DND-41 (cell line): ENCODE data around the gene OR1E2.
"Not testable (repeated sequence)": the region's sequence is repeated elsewhere in the genome, so short reads cannot be mapped to it uniquely, and the experiment has no call there.

Experiments
- ATAC-seq: fragments of 200-7000 bp; cut with Tn5 transposase; 3 replicates; pipeline ENCODE4 v1.9.1; 2021; ENCODE audit warnings: low read depth; ENCODE audit not compliant: insufficient read depth
- DNase-seq: peaks from one replicate; pipeline ENCODE4 v3.0.0-alpha.2; 2020
- H2AFZ ChIP-seq: 2 replicates; pipeline ENCODE4 v1.6.0; 2012; ENCODE audit warnings: low read depth, low read length
- H3K27ac ChIP-seq: 2 replicates; pipeline ENCODE4 v1.5.1; 2012; ENCODE audit warnings: low read length, inconsistent platforms
- H3K27me3 ChIP-seq: fragments of 200-600 bp; sonication (generic); 2 replicates; pipeline ENCODE4 v1.6.0; 2012; ENCODE audit warnings: low read length, mild to moderate bottlenecking, inconsistent platforms; ENCODE audit not compliant: insufficient read depth, poor library complexity
- H3K36me3 ChIP-seq: 2 replicates; pipeline ENCODE4 v1.5.1; 2012; ENCODE audit warnings: low read length, inconsistent platforms; ENCODE audit not compliant: insufficient read depth
- H3K4me1 ChIP-seq: 2 replicates; pipeline ENCODE4 v1.5.1; 2012; ENCODE audit warnings: mild to moderate bottlenecking, low read length; ENCODE audit not compliant: insufficient read depth
- H3K4me2 ChIP-seq: 2 replicates; pipeline ENCODE4 v1.6.0; 2012; ENCODE audit warnings: mild to moderate bottlenecking, moderate library complexity, low read length, inconsistent platforms; ENCODE audit not compliant: insufficient read depth
- H3K4me3 ChIP-seq, 2 experiments: fragments of 200-600 bp in 1 of 2; shearing (Covaris generic) in 1 of 2; 2 replicates each; pipeline ENCODE4 v1.5.1; 2012 to 2016; ENCODE audit warnings: inconsistent platforms in 2 of 2, low read length in 2 of 2, mild to moderate bottlenecking in 2 of 2, low read depth in 1 of 2, moderate library complexity in 1 of 2
- H3K79me2 ChIP-seq: 2 replicates; pipeline ENCODE4 v1.6.0; 2012; ENCODE audit warnings: low read length, inconsistent platforms; ENCODE audit not compliant: insufficient read depth
- H3K9ac ChIP-seq: 2 replicates; pipeline ENCODE4 v1.6.0; 2012; ENCODE audit warnings: low read depth, mild to moderate bottlenecking, inconsistent platforms, low read length, moderate library complexity
- H3K9me3 ChIP-seq: 2 replicates; pipeline ENCODE4 v1.5.1; 2012; ENCODE audit warnings: low read length, moderate library complexity, mild to moderate bottlenecking, inconsistent platforms; ENCODE audit not compliant: insufficient read depth, severe bottlenecking
- H4K20me1 ChIP-seq: 2 replicates; pipeline ENCODE4 v1.6.0; 2012; ENCODE audit warnings: low read length; ENCODE audit not compliant: insufficient read depth
- CTCF ChIP-seq: IDR thresholded peaks from 2 replicates; pipeline ENCODE4 v1.5.1; 2012; ENCODE audit warnings: borderline replicate concordance, low read length, moderate library complexity, mild to moderate bottlenecking; ENCODE audit not compliant: poor library complexity, severe bottlenecking; ENCODE audit errors: extremely low read depth
- EZH2 ChIP-seq: IDR thresholded peaks from 3 replicates; pipeline ENCODE4 v1.6.1; 2012; ENCODE audit warnings: borderline replicate concordance, low read depth, mild to moderate bottlenecking, moderate library complexity, low read length, inconsistent platforms; ENCODE audit not compliant: severe bottlenecking

Gene OR1E2

GRCh38 chr17:3472137-3472536, 38.5 kb upstream of the OR1E2 start:
- no peak overlapping the region for H3K4me2 ChIP-seq
- H2AFZ ChIP-seq: no peak overlapping the region
- no peaks in the 10 kb centered on the region for H3K79me2 ChIP-seq
- no peak overlapping the region for H3K9ac ChIP-seq
- TF ChIP-seq CTCF (no peak), EZH2 (no peak)
- DNase-seq (no peak), ATAC-seq (no peak)
- H3K9me3 ChIP-seq: no peaks in the 10 kb centered on the region
- no peak overlapping the region for H3K27ac ChIP-seq
- H3K36me3 ChIP-seq: no peaks in the 10 kb centered on the region
- no peak overlapping the region for H3K4me3 ChIP-seq
- no peaks in the 10 kb centered on the region for H3K4me1 ChIP-seq
- H3K27me3 ChIP-seq: peaks cover 7% of the 10 kb centered on the region
- H4K20me1 ChIP-seq: no peaks in the 10 kb centered on the region

- no peaks in the 10 kb centered on the region for H3K9me3 ChIP-seq
- no peaks in the 10 kb centered on the region for H3K36me3 ChIP-seq
- ATAC-seq (no peak), DNase-seq (no peak)
- no peak within 1 kb of the TSS for H3K9ac ChIP-seq
- H4K20me1 ChIP-seq: no peaks in the 10 kb centered on the region
- H3K4me2 ChIP-seq: no peak within 1 kb of the TSS
- TF ChIP-seq EZH2 (no peak), CTCF (no peak)
- no peak within 1 kb of the TSS for H3K4me3 ChIP-seq
- no peak within 1 kb of the TSS for H2AFZ ChIP-seq
- H3K27ac ChIP-seq: no peak within 1 kb of the TSS
- no peaks in the 10 kb centered on the region for H3K4me1 ChIP-seq
- H3K27me3 ChIP-seq: peaks cover 9% of the 10 kb centered on the region
- no peaks in the 10 kb centered on the region for H3K79me2 ChIP-seq
Measured at GRCh38 chr17:3471599-3471998, 38.0 kb upstream of the OR1E2 start, which contains the start of gene SPATA22. Gene SPATA22 (minus strand): TSS chr17:3471819. CDS start chr17:3469325, 2,494 bp downstream.

- Histone ChIP-seq H3K79me2 (no peaks in the 10 kb centered on the region), H3K4me3 (no peak overlapping the region), H3K4me2 (no peak overlapping the region), H4K20me1 (no peaks in the 10 kb centered on the region), H3K27ac (no peak overlapping the region), H3K9me3 (no peaks in the 10 kb centered on the region), H2AFZ (no peak overlapping the region), H3K27me3 (peaks cover 9% of the 10 kb centered on the region), H3K4me1 (no peaks in the 10 kb centered on the region), H3K9ac (no peak overlapping the region), H3K36me3 (no peaks in the 10 kb centered on the region)
- DNase-seq (no peak), ATAC-seq (no peak)
- TF ChIP-seq CTCF: no peak
- TF ChIP-seq EZH2: no peak
Measured at GRCh38 chr17:3469529-3469928, 35.9 kb upstream of the OR1E2 start.

GRCh38 chr17:3466355-3466754, 32.7 kb upstream of the OR1E2 start:
- H3K79me2 ChIP-seq, H3K27me3 ChIP-seq, H3K9me3 ChIP-seq, ATAC-seq, H3K36me3 ChIP-seq, H2AFZ ChIP-seq, H3K4me1 ChIP-seq, H3K4me2 ChIP-seq, H4K20me1 ChIP-seq, H3K4me3 ChIP-seq, H3K9ac ChIP-seq, DNase-seq, H3K27ac ChIP-seq: not testable (repeated sequence)
